T-helper 1 cell treated with Interleukin-12 subunit alpha and Interleukin-12 subunit beta and Interleukin-4 antibody, amounts not matched to agents 30 μg/mL and 1 μg/mL, for 36 hours (primary cell): Measurements from ENCODE around the gene KPNA2.
"Not testable (repeated sequence)": the region's sequence is repeated elsewhere in the genome, so short reads cannot be mapped to it uniquely, and the experiment has no call there.

Experiments
- H3K27ac Mint-ChIP-seq: one replicate; pipeline ENCODE4 v1.8.0; 2021; ENCODE audit warnings: mild to moderate bottlenecking, mixed read lengths
- H3K27me3 Mint-ChIP-seq: one replicate; pipeline ENCODE4 v1.8.0; 2021; ENCODE audit warnings: low read depth, mixed read lengths
- H3K36me3 Mint-ChIP-seq: one replicate; pipeline ENCODE4 v1.8.0; 2021; ENCODE audit warnings: low read depth, mixed read lengths
- H3K4me1 Mint-ChIP-seq: one replicate; pipeline ENCODE4 v1.8.0; 2021; ENCODE audit warnings: low read depth, mixed read lengths
- H3K4me3 Mint-ChIP-seq: one replicate; pipeline ENCODE4 v1.8.0; 2021; ENCODE audit warnings: mild to moderate bottlenecking, moderate library complexity, mixed read lengths
- H3K9me3 Mint-ChIP-seq: one replicate; pipeline ENCODE4 v1.8.0; 2021; ENCODE audit warnings: mixed read lengths

KPNA2 gene

DNA sequence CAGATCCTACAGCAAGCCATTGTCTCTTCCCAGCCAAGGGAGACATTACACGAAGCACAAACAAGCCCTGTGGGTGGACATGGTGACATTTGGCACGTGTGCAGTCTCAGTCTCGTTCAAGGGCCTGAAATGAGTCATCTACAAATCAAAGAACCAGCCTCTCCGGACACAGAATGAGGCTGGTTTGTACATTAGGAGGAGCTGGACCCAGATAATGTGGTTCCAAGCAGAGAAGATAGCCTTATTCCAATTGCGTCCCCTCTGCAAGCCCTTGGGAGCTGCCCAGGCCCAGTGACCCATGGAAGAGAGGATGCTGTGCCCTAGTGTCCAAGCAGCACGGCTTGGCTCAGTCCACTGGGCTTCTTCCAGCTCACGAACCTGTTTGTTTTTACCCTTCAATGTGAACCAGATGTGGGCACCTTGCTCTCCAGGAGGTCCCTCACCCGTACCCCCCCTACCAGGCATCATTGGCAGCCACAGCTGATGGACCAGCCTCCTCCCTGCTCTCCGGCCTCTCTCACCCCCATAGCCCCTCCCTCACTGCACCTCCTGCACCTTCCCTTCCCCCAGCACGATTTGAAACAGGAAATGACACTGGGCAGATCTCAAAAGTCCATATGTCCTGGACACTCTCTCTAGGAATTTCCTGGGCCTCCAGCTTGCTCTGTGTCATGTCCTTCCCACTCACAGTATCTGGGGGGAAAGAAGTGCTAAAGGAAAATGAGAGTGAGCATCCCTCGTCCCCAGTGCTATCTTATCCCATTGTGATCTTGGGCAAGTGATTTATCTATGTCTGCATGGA is 26.2 kb downstream of the KPNA2 start:
- Mint-ChIP-seq H3K4me3 (no peak overlapping the region), H3K27ac (no peak overlapping the region), H3K36me3 (no peaks in the 10 kb centered on the region), H3K4me1 (peaks cover 2% of the 10 kb centered on the region), H3K27me3 (no peaks in the 10 kb centered on the region), H3K9me3 (no peaks in the 10 kb centered on the region)

DNA sequence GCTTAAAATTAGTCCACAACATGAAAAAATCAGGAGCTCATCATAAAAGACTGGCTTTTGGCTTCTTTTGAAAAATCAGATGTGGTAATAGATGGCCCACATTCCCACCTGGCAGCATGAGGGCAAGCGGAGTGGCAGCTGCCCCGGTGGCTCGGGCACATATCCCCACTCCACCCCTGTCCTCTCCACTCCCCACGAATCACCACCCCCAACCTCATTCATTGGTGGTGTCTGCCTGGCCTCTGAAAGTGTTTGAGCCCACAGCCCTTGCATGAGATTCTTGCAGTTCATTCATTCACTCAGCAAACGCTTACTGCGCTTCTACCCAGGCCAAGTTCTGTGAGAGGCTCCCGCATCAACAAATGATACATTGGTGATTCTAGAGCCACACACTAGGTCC is 29.8 kb downstream of the KPNA2 start:
- not testable (repeated sequence) for H3K9me3 Mint-ChIP-seq, H3K27me3 Mint-ChIP-seq, H3K4me3 Mint-ChIP-seq, H3K27ac Mint-ChIP-seq, H3K4me1 Mint-ChIP-seq, H3K36me3 Mint-ChIP-seq

DNA sequence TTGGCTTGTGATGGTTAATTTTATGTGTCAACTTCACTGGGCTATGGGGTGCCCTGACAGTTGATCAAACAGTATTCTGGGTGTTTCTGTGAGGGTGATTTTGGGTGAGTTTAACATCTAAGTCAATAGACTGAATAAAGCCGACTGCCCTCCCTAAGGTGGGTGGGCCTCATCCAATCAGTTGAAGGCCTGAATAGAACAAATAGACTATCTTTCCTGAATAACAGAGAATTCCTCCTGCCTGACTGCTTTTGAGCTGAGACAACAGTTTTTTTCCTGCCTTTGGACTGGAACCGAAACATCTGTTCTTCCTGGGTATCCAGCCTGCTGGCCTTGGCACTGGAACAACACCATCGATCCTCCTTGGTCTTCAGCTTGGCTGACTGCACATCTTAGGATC is 33.0 kb downstream of the KPNA2 start:
- not testable (repeated sequence) for H3K27ac Mint-ChIP-seq, H3K4me3 Mint-ChIP-seq, H3K4me1 Mint-ChIP-seq, H3K27me3 Mint-ChIP-seq, H3K9me3 Mint-ChIP-seq, H3K36me3 Mint-ChIP-seq

DNA sequence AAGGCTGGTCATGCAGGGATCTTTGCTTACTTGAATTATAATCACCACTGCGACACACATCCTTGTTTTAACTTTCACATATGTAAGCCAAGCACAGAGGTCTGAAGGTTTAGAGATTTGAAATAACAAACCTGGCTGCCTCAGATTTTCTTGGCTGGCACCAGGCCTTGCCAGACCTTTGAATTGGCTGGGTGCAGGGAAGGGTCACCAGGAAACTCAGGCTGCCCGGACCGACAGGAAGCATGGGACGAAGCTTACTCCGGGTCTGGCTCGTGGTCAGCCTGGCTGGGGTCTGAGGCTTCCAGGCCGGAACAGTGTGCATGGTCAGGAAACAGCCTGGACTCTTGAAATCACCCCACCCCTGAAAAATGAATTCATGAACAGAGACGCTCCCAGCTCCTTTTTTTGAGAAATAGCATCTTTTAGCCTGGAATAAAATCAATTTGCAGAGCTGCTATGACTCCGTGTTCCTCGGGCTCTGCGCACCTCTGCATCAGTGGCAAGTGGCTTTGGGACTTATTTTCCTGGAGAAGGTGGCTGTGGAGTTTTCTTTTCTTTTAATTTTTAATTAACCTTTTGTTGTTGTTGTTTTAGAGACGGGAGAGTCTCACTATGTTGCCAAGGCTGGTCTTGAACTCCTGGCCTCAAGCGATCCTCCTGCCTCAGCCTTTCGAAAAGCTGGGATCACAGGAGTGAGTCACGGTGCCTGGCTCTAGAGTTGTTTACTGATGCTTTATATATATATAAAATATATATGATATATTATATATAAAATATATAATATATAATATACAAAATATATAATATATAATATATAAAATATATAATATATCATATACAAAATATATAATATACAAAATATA is 35.3 kb downstream of the KPNA2 start:
- not testable (repeated sequence) for H3K9me3 Mint-ChIP-seq, H3K27me3 Mint-ChIP-seq, H3K4me3 Mint-ChIP-seq, H3K27ac Mint-ChIP-seq, H3K4me1 Mint-ChIP-seq, H3K36me3 Mint-ChIP-seq

DNA sequence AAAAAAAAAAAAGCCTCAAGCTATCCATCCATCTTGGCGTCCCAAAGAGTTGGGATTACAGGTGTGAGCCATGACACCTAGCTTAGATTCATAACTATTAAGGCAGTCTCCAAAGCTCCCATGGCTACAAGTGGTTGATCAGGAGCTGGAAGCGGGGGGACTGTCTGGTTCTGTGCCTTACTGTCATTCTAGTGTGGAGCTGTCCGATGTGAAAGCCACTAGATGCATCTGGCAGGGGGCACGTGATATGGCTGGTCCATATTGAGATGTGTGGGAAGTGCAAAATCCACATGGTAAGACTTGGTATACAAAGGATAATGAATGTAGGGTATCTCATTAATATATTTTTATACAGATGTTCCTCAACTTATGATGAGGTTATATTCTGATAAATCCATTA is 38.7 kb downstream of the KPNA2 start:
- peaks cover 10% of the 10 kb centered on the region for H3K27me3 Mint-ChIP-seq
- H3K4me1 Mint-ChIP-seq = no peaks in the 10 kb centered on the region
- H3K36me3 Mint-ChIP-seq = no peaks in the 10 kb centered on the region
- no peaks in the 10 kb centered on the region for H3K9me3 Mint-ChIP-seq
- no peak overlapping the region for H3K27ac Mint-ChIP-seq
- no peak overlapping the region for H3K4me3 Mint-ChIP-seq

DNA sequence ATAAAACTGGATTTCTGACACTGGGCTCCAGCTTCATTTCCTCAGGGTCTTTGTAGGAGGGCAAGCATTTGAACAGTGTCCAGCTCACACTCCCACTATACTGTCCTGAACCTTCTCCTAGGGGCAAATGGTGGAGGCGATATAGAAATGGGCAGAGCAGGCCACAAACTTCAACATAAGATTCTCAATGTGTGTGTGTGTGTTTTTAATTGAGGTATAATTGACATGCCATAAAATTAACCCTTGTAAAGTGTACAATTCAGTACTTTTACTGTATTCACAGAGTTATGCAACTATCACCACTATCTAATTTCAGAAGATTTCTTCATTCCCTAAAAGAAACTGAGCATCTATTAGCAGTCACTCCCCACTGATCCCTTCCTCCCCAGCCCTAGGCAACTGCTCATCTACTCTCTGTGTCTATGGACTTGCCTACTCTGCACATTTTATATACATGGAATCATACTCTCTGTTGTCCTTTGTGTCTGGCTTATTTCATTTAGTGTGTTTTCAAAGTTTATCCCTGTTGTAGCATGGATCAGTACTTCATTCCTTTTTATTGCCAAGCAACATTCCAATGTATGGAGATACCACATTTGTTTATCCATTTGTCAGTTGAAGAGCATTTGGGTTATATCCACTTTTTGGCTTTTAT is 40.5 kb downstream of the KPNA2 start:
- not testable (repeated sequence) for H3K36me3 Mint-ChIP-seq, H3K27ac Mint-ChIP-seq, H3K4me3 Mint-ChIP-seq, H3K4me1 Mint-ChIP-seq, H3K27me3 Mint-ChIP-seq, H3K9me3 Mint-ChIP-seq

DNA sequence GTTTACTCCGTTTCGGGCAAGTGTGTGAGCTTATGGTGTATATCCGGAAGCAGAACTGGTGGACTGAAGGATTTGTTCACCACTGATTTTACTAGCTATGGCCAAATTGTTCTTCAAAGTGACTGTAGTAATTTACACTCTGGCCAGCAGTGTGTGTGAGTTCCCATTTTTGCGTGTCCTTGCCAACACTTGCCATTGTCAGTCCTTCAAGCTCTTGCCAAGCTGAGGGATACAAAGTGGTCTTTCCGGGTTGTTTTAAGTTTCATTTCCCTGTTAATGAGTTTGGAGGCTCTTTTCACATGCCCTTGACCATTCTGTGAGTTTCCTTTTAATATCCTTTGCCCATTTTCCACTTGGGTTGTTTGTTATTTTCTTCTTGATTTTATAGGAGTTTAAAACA is 42.0 kb downstream of the KPNA2 start:
- H3K4me3 Mint-ChIP-seq, H3K36me3 Mint-ChIP-seq, H3K27me3 Mint-ChIP-seq, H3K27ac Mint-ChIP-seq, H3K9me3 Mint-ChIP-seq, H3K4me1 Mint-ChIP-seq: not testable (repeated sequence)

DNA sequence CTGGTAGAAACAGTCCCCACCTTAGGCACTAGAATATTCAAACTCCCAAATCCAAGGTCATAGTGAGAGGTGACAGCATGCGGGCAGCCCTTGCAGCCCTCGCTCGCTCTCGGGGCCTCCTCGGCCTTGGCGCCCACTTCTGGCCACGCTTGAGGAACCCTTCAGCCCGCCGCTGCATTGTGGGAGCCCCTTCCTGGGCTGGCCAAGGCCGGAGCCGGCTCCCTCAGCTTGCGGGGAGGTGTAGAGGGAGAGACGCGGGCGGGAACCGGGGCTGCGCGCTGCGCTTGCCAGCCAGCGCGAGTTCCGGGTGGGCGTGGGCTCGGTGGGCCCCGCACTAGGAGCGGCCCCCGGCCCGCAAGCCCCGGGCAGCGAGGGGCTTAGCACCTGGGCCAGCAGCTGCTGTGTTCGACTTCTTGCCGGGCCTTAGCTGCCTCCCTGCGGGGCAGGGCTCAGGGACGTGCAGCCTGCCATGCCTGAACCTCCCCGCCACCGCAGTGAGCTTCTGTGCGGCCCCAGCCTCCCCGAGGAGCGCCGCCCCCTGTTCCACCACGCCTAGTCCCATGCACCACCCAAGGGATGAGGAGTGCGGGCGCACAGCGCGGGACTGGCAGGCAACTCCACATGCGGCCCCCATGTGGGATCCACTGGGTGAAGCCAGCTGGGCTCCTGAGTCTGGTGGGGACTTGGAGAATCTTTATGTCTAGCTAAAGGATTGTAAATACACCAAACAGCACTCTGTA is 45.0 kb downstream of the KPNA2 start:
- Mint-ChIP-seq H3K4me1 (peaks cover 10% of the 10 kb centered on the region), H3K9me3 (no peaks in the 10 kb centered on the region), H3K27me3 (peaks cover 10% of the 10 kb centered on the region), H3K4me3 (no peak overlapping the region), H3K27ac (no peak overlapping the region), H3K36me3 (no peaks in the 10 kb centered on the region)

DNA sequence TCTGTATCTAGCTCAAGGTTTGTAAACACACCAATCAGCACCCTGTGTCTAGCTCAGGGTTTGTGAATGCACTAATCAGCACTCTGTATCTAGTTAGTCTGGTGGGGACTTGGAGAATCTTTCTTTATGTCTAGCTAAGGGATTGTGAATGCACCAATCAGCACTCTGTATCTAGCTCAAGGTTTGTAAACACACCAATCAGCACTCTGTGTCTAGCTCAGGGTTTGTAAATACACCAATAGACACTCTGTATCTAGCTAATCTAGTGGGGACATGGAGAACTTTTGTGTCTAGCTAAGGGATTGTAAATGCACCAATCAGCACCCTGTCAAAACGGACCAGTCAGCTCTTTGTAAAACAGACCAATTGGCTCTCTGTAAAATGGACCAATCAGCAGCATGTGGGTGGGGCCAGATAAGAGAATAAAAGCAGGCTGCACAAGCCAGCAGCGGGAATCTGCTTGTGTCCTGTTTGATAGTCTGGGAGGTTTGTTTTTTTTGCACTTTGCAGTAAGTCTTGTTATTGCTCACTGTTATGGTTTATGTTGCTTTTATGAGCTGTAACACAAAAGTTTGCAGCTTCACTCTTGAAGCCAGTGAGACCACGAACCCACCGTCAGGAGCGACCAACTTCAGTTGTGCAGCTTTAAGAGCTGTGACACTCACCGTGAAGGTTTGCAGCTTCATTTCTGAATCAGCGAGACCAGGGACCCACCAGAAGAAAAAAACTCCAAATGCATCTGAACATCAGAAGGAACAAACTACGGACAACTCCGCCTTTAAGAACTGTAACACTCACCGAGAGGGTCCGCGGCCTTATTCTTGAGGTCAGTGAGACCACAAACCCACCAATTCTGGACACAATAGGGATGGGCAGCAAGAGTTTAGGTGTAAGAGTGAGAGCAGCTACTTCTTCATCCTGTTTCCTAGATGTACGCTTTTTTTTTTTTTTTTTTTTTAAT is 46.0 kb downstream of the KPNA2 start:
- H3K4me3 Mint-ChIP-seq, H3K27ac Mint-ChIP-seq, H3K36me3 Mint-ChIP-seq, H3K9me3 Mint-ChIP-seq, H3K27me3 Mint-ChIP-seq: not testable (repeated sequence)
- peaks cover 18% of the 10 kb centered on the region for H3K4me1 Mint-ChIP-seq

DNA sequence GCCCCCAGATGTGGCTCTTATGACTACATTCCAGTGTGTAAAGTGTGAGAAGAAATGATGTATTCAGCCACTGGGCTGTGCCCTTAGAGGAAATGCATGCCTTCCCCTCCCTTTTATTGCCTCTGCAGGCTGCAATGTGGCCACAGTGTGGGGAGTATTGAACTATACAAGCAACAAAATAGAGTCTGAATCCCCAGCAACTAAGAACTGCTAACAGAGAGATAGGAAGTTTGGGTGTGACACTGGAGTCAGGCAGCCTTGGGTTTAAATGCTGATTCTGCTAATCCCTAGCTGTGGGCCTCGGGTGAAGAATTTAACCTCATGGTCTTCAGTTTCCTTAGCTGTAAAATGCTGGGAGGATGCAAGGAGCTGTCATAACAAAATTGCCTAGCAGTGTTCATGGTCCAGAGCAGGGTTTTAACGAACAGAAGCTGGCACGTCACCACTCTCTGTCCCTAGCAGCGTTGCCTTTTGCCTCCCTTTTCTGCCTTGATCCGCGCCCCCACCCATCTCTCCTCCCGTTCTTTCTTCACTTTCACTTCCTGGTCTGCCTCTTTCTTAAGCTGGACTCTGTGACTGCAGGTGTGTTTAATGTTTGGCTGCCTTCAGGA is 50.3 kb downstream of the KPNA2 start:
- peaks cover 39% of the 10 kb centered on the region for H3K4me1 Mint-ChIP-seq
- H3K27ac Mint-ChIP-seq = peak overlapping the region; percentile 43
- H3K4me3 Mint-ChIP-seq = peak overlapping the region; percentile 51
- H3K27me3 Mint-ChIP-seq = peaks cover 7% of the 10 kb centered on the region
- H3K36me3 Mint-ChIP-seq = no peaks in the 10 kb centered on the region
- H3K9me3 Mint-ChIP-seq = no peaks in the 10 kb centered on the region

DNA sequence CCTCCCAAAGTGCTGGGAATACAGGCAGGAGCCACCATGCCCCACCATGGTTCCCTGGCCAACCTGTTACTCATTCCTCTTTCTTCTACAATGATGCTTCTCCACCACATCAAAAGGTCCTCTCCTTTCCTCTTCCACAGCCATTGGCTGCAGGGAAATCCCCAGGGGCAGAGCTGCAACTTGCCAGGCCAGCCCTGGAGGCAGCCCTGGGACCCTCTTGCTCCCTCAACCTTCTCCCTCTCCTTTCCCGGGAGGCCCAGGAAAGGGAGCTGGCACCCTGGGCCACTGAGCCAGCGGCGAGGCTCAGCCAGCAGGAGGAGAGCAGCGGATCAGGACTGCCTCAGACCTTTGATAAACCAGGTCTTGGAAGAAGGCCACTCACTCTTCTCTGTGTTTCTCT is 51.1 kb downstream of the KPNA2 start:
- Mint-ChIP-seq H3K4me1 (peaks cover 39% of the 10 kb centered on the region), H3K27ac (peak overlapping the region; percentile 69), H3K4me3 (peak overlapping the region; percentile 51)
- H3K36me3 Mint-ChIP-seq, H3K27me3 Mint-ChIP-seq, H3K9me3 Mint-ChIP-seq: not testable (repeated sequence)

DNA sequence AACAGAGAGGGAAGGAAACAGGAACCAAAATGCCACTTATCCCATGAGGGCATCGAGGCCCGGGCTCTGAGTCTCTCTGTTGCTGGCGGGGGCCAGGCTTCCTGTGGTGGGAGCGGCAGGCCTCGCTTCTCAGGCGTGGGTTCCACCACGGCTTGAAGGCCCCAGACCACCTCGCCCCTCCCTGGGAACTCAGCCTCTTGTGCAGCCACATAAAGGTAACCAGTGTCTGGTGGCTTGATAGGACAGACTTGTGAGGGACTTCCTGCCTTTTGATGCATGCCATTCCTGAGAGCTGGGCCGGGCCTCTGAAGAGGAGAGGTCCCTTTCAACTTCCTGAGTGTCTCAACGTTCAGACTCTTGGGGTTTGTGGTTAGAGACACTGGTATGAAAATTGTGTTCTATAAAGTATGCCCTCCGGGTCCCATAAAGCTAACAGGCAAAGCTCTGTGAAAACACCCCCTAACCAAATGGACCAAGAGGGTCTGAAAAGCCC is 51.6 kb downstream of the KPNA2 start:
- peak overlapping the region; percentile 49 for H3K27ac Mint-ChIP-seq
- H3K27me3 Mint-ChIP-seq, H3K9me3 Mint-ChIP-seq, H3K36me3 Mint-ChIP-seq: not testable (repeated sequence)
- H3K4me1 Mint-ChIP-seq = peaks cover 36% of the 10 kb centered on the region
- peak overlapping the region; percentile 51 for H3K4me3 Mint-ChIP-seq

DNA sequence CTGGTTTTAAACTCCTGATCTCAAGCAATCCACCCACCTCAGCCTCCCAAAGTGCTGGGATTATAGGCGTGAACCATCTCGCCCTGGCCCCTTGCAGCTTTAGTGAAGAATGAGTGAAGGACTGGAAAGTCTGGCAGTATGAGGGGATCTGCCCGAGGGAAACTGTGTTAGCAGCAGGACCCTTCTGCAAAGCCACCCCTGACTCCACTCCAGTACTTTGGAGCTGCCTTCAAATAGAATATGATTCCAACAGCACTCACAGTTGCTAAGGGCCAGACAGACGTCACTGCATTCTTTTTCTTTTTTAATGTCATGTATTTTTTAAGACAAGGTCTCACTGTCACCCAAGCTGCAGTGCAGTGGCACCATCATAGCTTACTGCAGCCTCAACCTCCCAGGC is 52.3 kb downstream of the KPNA2 start:
- Mint-ChIP-seq H3K4me1 (peaks cover 36% of the 10 kb centered on the region), H3K27ac (no peak overlapping the region), H3K9me3 (no peaks in the 10 kb centered on the region), H3K36me3 (no peaks in the 10 kb centered on the region), H3K4me3 (peak overlapping the region; percentile 51), H3K27me3 (peaks cover 7% of the 10 kb centered on the region)
